Left ventricle myocardium inferior (tissue), 1 donor: ENCODE data around the gene ELFN1. TPM values are rescaled to one million over a fixed set of nuclear protein-coding genes. Genes with fewer than 3 reads are reported as not detected.

ENCODE experiments used
- DNase-seq: peaks from one replicate; pipeline ENCODE4 v3.0.0-alpha.2; 2020
- H3K27ac ChIP-seq: fragments of 200-600 bp; replicated peaks from 2 replicates; pipeline ENCODE4 v1.8.0; 2021
- H3K27me3 ChIP-seq: fragments of 200-600 bp; 2 replicates; pipeline ENCODE4 v1.8.0; 2021; ENCODE audit warnings: low read depth
- H3K36me3 ChIP-seq: fragments of 200-600 bp; 2 replicates; pipeline ENCODE4 v1.8.0; 2021
- H3K4me1 ChIP-seq: fragments of 200-600 bp; 2 replicates; pipeline ENCODE4 v1.8.0; 2021
- H3K4me3 ChIP-seq: fragments of 200-600 bp; 2 replicates; pipeline ENCODE4 v1.8.0; 2021; ENCODE audit warnings: mild to moderate bottlenecking, moderate library complexity
- H3K9me3 ChIP-seq: fragments of 200-600 bp; replicated peaks from 2 replicates; pipeline ENCODE4 v1.8.0; 2021
- CTCF ChIP-seq: fragments of 200-600 bp; IDR thresholded peaks from 2 replicates; pipeline ENCODE4 v1.8.0; 2021; ENCODE audit warnings: antibody characterized with exemption, mild to moderate bottlenecking, borderline replicate concordance
- intact Hi-C: fragments of 100-400 bp; cut with micrococcal nuclease; formaldehyde crosslinking; loops from one replicate; pipeline ENCODE4 v1.11.0; 2022
- total RNA-seq: library from RNA; stranded (reverse); fragmentation: NEBNext Ultra II Directional; extraction: Animal tissue kit (Norgen Biotek cat#: 25700); gene quantifications from one replicate; pipeline ENCODE4 v1.2.1, GENCODE V29; 2021
- donor health status: DM: no; HTN: yes; CAD: no; lungs with severe emphysema.

Gene ELFN1
- total RNA-seq, 1 donor from 2014 or later = 10.5 TPM

- Histone ChIP-seq H3K4me3 (no peak overlapping the region), H3K36me3 (no peaks in the 10 kb centered on the region), H3K27me3 (peaks cover 83% of the 10 kb centered on the region), H3K4me1 (peaks cover 26% of the 10 kb centered on the region), H3K27ac (no peak overlapping the region), H3K9me3 (no peaks in the 10 kb centered on the region)
- TF ChIP-seq CTCF = no peak
- no peak for DNase-seq
- intact Hi-C loops = no loop called here
Observed at GRCh38 chr7:1661461-1661860, 8.6 kb upstream of the ELFN1 start.

- Histone ChIP-seq H3K4me1 (peaks cover 32% of the 10 kb centered on the region), H3K27ac (no peak overlapping the region), H3K9me3 (no peaks in the 10 kb centered on the region), H3K36me3 (no peaks in the 10 kb centered on the region), H3K4me3 (no peak overlapping the region), H3K27me3 (peaks cover 83% of the 10 kb centered on the region)
- no peak for DNase-seq
- intact Hi-C loops = no loop called here
- no peak for TF ChIP-seq CTCF
Observed at GRCh38 chr7:1662101-1662500, 8.0 kb upstream of the ELFN1 start.

- DNase-seq = no peak
- Histone ChIP-seq H3K4me3 (no peak overlapping the region), H3K36me3 (no peaks in the 10 kb centered on the region), H3K27ac (no peak overlapping the region), H3K9me3 (no peaks in the 10 kb centered on the region), H3K27me3 (peaks cover 82% of the 10 kb centered on the region), H3K4me1 (peaks cover 39% of the 10 kb centered on the region)
- TF ChIP-seq CTCF = no peak
- intact Hi-C loops = no loop called here
Observed at GRCh38 chr7:1662767-1663166, 7.3 kb upstream of the ELFN1 start.

GRCh38 chr7:1663223-1663622 lies 6.9 kb upstream of the ELFN1 start:
- H3K4me1 ChIP-seq = peaks cover 44% of the 10 kb centered on the region
- no peak overlapping the region for H3K27ac ChIP-seq
- DNase-seq = no peak
- H3K27me3 ChIP-seq = peaks cover 82% of the 10 kb centered on the region
- no peak for TF ChIP-seq CTCF
- intact Hi-C loops = no loop called here
- H3K9me3 ChIP-seq = no peaks in the 10 kb centered on the region
- no peak overlapping the region for H3K4me3 ChIP-seq
- no peaks in the 10 kb centered on the region for H3K36me3 ChIP-seq

GRCh38 chr7:1663857-1664651 lies 6.0 kb upstream of the ELFN1 start:
- Histone ChIP-seq H3K36me3 (no peaks in the 10 kb centered on the region), H3K4me1 (peaks cover 52% of the 10 kb centered on the region), H3K9me3 (no peaks in the 10 kb centered on the region), H3K27ac (peak overlapping the region; percentile 87), H3K4me3 (peak overlapping the region; percentile 82), H3K27me3 (peaks cover 82% of the 10 kb centered on the region)
- TF ChIP-seq CTCF = no peak
- DNase-seq = no peak
- intact Hi-C loops = no loop called here
